DMS53 (cell line): ENCODE data around the gene GRIA3.

ENCODE experiments used
- DNase-seq: peaks from one replicate; lab custom pipeline; 2025; lab: John Stamatoyannopoulos, UW

Gene GRIA3

DNA sequence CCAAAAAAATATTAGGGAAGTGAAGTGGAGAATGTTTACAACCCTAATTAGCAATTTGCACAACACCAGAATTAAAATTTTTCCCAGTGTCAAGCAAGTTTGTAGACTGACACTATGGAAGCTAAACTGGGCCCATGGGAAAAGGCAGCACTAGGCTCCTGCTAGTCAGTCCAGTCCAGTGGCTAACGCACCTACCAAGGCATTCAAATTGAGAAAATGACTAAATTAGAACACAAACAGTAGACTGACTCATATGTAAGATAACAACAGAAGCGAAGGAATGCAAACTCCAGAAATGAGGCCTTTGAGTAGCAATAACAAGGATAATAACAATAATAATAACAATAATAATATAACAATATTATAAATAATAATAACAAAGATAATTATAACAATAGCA, 90.7 kb downstream of the GRIA3 start:
- DNase-seq, result no peak

DNA sequence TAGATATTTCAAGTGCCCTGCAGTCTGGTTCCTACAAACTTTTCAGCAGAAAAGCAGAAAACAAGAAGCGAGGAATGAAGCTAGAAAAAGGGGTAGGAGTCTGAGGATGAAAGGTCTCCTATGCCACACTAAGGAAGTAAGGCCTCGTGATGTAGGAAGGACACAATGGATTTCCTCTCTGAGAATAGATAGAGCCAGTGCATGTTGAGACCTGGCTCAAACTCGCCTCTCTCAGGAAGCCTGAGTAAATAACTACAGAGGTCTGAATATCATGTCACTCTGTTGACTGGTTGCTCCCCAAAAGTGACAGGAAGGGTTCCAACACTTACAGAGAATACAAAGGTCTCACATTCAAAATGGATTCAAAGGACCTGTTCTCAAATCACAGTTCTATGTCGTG, 93.3 kb downstream of the GRIA3 start:
- no peak for DNase-seq

DNA sequence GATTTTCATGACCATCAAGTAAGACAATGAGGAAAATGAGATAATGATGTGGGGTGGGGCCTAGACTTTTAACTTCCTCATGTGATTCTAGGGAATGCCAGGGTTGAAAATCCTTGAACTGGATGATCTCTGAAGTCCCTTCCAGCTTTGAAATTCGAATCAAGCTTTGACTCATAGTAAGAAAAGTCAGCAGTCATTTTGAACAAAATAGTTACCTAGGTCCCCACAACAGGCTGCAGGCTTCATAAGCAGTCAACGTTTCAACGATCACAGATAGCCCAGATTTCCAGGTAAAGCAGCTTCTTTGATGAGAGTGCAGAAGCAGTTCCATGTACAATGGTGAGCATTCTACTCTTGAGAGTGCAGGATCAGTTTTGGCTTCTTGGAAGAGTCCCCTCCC, 93.7 kb downstream of the GRIA3 start:
- peak; percentile 25 for DNase-seq

DNA sequence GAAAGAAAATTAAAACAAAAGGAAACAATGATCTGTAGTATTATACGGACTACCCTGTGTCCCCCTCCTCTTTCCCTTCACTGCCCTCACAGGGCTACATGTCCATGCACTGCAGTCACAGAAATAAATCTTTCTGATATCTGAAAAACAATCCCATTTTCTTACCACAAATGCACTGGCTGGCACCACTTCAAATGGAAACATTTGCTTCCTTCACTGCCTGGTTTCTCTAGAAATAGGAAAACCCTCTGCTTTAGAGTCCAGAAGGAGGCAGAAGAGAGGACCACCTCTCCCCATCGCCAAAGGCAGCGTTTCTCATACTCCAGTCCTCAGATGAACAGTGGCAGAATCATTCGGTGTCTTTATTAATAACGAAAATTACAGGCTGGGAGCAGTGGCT, 98.2 kb downstream of the GRIA3 start:
- peak; percentile 1 for DNase-seq

DNA sequence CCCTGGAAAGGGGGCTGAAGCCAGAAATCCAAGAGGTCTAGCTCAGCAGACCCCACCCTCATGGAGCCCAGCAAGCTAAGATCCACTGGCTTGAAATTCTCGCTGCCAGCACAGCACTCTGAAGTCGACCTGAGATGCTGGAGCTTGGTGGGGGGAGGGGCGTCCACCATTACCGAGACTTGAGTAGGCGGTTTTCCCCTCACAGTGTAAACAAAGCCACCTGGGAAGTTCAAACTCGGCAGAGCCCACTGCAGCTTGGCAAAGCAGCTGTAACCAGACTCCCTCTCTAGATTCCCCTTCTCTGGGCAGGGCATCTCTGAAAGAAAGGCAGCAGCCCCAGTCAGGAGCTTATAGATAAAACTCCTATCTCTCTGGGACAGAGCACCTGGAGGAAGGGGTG, 99.3 kb downstream of the GRIA3 start:
- peak; percentile 68 for DNase-seq

DNA sequence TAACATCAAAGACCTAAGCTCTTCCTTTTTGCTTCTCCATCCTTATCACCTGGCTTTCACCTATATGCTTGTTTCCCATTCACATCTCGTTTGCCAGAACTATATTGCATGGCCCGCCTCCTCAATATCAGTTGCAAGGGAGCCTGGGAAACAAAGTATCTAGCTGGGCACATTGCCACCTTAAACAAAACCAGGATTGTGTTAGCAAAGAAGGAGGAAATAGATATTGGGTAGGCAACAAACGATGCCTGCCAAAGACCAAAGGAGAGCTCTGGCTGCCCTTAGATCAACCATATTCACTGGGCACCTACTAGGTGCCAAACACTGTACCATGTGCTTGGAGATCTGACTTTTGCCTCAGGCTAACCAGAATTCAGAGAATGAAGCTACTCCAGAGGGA, 107.5 kb downstream of the GRIA3 start:
- DNase-seq, result peak; percentile 37

DNA sequence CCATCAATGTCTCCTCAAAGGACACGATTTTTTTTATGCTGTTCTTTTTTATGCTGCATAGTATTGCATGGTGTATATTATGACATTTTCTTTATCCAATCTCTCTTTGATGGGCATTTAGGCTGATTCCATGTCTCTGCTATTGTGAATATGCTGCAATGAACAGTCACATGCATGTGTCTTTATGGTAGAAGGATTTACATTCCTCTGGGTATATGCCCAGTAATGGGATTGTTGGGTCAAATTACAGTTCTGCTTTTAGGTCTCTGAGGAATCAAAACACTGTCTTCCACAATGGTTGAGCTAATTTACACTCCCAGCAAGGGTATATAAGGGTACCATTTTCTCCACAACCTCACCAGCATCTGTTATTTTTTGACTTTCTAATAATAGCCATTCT, 113.9 kb downstream of the GRIA3 start:
- no peak for DNase-seq

DNA sequence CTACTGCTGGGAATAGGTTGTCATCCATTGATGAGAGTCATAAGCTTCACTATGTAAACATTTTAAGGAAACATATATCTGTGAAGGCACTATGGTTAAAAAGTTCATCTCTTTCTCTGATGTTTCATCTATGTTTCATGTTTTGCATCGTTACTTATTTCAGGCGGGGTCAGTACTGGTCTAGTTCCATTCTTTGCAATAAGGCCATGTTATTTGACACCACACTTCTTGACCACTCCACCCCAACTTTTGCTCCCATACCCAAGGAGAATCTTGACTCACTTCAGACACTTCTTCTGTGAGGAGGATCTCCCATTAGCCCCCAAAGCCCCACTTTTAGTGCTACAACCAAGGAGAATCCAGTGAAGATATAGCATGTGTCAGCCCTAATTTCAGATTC, 119.4 kb downstream of the GRIA3 start:
- DNase-seq, result no peak

DNA sequence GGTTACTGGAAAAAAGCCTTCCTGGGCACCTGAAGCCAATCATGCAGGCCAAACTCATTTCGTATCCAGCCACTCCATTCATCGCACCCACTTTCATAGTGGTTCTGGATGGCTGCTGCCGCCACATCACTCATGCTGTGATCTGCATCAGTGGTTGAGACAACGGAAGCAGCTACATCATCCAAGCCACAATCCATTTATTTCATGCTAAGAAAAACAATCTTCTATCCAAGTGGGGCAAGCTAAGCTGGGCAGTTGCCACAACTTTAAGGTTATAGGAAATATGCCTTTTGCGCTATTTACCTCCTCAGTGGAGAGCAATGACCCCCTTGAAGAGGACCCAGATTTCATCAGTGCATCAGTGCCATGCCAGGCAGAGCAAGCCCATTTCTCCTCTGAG, 124.6 kb downstream of the GRIA3 start:
- DNase-seq, result no peak

DNA sequence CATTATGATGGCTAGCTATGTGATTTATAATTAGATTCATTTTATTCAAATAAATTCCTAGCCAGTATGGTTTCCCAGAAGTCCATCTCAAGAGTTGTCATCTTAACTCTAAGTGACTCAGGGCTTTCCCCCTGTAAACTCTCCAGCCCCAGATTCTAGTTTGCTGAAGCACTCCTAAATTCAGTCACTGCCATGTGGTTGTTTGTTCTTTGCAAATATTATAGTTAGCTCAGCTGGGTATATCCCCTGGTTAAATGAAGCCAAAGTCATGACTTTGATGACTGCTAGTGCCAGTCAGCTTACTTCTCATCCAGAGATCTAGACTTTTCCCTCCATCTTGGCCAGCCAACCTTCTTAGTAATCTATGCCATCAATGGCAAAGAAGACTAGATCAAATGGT, 126.0 kb downstream of the GRIA3 start:
- peak; percentile 70 for DNase-seq

DNA sequence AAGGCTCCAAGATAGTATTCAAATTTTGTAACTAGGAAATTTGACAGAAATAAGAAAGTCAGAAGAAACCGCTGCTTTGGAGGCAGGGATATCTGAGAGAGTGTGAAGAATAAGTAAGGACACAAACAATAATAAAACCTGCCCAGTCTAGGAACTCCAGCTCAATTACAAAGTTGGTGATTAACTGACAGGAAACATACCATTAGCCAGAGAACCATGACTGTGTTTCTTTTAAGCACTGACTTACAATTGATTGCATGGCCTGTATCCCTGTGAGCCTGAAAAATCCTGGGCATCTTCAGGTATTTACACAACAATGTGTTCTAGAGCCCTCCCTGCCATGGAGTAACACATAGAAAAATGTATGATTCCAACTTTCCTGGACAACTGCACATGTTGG, 127.4 kb downstream of the GRIA3 start:
- no peak for DNase-seq

DNA sequence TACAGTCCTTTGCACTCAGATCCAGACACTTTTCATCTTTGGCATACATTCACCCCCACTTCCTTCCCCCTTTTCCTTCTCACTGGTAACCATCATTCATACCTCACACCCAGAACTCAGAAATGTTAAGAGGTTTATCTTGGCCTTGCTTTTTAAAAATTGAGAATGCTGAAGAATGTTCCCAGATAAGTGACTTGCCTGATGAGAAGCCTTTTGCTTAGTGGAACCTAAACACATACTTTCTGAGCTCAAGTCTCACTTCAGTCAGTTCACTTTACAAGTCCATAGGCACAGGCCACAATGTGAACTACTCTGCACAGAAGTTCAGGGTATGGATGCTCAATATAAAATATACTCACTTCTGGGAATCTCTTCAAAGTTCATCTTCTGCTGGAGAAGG, 129.4 kb downstream of the GRIA3 start:
- DNase-seq, result no peak

DNA sequence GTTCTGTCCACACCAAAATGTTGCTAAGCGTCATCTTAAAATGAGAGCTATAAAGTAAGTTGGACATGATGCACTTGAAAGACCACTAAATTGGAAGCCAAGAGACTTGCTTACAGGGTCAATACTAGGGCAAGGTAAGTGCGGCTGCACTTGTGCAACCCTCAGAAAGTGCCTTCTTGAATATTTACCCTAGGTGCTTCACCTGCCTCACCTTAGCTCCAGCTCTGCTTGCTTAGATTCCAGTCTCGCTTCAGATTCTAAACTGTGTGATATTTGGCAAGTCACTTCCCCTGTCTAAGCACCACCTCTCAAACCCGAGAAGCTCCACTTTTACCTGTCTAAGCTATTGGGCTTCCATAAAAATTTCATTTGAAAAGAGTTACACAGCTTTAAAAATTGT, 136.5 kb downstream of the GRIA3 start:
- no peak for DNase-seq

DNA sequence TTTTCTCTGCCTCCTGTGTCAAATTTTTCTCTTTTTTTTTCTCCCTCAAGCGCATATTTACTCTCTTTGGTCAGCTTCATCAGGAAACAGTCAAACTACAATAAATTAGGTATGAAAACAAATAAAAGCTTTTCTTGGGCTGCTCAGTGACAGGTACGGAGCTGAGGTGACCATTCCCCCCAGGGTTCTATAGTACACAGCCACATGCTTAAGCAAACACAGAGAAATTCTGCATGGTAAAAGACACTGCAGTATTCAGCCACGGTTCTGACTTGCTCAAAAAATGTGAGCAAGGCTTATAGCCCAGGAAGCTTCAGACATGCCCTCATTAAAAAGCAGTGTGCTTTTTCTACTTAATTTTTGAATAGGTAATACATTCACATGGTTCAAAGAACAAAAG, 138.5 kb downstream of the GRIA3 start:
- DNase-seq, result peak; percentile 17

DNA sequence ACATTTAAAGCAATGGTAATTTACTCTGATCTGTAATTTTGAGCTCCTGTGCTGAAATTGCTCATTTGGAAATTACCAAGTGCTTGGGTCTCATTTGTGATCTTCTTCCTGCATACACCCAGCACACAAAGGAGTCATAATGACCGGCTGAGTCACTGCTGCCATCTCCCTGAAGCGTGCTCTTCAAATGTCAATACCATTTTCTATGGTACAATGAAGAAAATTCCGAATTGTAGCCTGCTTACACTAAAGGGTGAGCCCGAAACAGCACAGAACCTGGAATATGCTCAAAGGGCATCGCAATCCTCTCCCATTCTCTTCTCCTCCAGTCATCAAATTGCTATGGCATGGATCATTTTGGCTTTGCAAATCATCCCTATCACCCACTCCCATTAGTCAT, 140.5 kb downstream of the GRIA3 start:
- peak; percentile 26 for DNase-seq

DNA sequence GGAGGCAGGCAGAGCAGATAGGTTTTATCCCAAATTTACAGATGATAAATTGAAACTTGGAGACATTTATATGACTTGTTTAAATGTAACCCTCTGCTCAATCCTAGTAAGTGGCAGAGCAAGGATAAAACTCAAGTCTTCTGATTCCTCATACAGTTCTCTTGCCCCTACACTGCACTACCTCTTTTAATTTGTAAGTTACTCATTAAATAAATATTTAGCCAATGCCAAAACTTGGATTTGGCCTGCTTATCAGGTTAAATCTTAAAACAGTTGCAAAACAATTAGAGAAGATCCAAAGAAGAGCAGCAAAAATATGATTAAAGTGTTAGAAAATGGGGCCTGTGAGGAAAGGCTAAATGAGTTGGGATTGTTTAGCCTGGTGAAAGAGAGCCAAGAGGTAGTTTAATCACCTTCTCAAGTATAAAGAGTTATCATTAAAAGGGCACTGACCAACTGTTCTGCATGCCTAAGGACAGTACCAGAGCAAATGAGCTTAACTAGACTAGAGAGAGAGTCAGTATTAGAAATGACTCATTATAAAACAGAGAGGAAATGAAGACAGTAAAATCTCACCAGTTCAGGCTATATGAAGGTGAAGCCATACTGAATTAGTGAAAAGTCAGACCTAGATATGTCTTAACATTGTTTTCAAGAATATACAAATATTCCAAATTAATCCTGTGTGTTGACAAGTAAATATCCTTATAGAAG, 146.3 kb downstream of the GRIA3 start:
- DNase-seq, result peak; percentile 5

DNA sequence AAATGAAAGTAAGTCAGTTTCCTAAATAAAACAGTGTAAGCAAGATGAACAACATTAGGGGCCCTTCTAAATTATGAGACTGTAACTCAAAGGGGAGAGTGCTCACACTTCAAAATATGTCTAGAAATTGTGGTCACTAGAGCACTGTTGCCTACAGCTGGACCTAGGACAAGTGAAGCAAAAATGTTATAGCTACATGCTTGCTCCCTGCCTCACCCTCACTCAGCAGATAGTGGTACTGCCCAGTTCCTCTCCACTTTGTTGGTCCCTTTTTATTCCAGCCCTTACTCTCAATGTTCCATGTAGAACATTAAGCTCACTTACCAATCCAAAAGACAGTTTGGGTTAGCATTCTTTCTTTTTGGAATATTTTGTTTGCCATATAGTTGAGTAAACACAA, 147.3 kb downstream of the GRIA3 start:
- DNase-seq, result no peak

DNA sequence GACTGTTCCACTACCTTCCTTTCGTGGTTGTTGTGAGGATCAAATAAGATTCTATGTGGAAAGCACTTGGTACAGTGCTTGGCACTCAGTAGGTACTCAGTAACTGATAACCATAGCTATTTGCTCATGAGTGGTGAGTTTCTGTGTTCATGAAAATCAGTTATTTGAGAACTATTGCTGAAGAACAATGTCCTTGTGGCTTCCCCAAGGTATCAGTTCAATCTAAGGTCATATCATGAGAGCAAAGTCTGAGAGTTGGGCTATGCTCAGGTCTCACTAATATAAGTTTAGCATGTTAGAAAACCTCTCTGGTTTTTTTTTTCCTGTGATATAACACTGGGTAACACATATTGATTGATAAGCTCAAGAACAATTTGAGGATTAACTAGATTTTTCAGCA, 147.8 kb downstream of the GRIA3 start:
- DNase-seq, result no peak

DNA sequence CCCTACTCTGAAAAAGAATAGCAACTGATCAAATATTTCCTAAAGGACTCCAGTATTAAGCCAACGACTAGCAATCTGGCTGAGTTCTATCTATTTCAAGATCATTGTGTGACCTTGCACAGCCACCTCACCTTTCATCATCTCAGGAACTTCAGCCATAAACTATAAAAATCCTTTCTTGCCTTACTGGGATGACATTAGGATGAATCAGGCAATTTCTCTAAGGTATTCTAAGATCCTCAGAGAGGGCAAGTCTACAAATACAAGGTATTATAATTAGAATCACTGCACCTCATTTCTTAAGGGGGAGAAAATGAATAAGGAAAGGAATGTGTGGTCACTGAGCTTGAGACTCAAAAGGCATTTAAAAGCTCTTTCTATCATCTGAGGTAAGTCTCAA, 152.6 kb downstream of the GRIA3 start:
- no peak for DNase-seq

DNA sequence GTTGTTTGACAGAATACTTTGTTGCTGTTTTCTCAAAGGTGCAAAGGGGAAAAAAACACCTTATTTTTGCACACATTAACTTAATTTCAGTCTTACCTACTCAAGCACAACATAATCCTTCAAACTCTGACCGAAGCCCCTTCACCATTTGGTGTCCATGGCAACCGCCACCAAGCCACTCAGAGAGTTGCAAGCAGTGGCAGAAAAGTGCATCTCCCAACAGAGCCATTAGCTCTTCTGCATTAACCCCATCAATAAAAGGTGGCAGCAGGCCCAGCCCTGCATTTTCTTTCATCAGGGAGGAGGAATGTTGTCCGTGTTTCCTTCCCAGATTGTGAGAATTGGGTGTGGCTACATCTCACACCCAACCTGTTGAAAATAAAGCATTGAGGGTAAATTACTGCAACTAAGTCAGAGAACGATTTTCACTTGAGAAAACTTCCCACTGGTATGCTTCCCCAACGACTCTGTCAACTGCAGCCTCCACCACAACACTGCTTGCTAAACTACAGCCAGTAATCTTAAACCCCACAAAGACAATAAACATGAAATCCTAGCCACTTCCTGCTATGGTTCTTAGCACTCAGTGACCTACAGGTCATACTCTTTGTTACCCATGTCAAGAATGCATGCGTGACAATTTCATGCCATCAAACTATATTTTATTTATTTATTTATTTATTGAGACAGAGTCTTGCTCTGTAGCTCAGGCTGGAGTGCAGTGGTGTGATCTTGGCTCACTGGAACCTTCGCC, 154.0 kb downstream of the GRIA3 start:
- peak; percentile 2 for DNase-seq

DNA sequence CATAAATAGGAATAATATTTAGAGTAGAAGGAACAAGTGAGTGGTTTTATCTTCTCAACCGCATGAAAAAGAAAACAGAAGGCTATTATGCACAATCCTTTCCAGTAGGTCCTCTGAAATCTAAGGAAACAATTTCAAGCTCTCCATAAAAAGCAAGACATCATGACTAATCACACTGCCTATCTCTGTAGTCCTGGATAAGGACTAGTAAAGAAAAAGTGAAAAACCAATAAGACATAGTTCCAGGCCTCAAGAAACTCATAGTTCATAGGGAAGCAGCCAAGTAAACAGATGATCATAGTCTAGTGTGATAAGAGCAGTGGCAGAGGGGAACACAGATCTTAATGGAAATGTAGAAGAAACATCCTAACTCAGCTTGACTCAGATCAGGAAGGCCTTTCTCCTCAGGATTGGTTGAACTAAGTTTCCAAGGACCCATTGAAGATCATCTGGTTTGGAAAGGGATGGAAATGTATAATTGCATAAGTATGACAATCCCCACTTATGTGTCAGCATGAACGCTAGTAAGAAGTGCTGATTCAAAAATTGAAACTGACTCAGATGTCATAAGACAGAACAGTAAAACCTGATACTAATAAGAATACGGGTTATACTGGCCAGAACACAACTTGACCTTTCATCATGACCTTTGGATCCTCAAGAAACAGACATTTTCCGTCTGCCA, 155.3 kb downstream of the GRIA3 start:
- no peak for DNase-seq

DNA sequence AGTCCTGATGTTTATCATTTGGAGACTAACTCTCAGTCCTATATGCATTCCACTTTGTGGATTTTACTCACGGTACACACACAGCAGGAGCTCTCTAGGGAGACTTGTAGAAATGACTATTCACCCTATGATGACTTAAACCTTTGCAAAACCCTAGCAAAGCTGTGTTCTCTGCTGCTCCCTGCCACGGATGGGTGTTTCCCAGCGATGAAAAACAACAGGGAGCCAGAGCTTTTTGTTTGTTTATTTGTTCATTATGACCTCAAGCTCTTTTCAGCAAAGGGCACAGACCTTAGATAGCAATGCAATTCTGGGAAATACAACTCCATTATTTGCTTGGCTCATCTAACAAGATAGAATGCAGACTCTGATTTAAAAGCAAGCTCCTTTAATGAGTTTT, 156.6 kb downstream of the GRIA3 start:
- peak; percentile 55 for DNase-seq

DNA sequence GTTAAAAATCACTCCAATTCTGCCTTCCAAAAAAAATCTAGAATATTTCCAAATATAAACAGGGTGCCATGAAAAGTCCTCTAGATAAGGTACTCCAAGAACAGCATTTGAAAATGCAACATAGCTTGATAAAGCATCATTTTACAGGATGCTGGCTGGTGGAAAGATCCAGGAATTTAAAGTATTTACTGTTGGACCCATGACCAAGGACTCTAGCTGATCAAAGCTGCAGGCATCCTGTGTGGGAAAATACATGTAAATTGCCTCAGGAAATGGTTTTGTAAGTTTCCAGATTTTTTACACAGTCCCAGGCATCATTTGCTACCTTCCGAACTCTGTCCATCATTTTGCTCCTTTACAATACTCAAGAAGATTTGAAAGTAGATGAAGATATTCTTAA, 164.4 kb downstream of the GRIA3 start:
- DNase-seq, result no peak
